Activated T-cell treated with anti-CD3 and anti-CD28 coated beads, Interleukin-2, amount 50 U/mL, for 1 hour (primary cell): ENCODE results near the gene ZNF442.
"Not testable (repeated sequence)": the region's sequence is repeated elsewhere in the genome, so short reads cannot be mapped to it uniquely, and the experiment has no call there.

Source experiments
- DNase-seq: peaks from one replicate; pipeline ENCODE4 v3.0.0-alpha.2; 2020

ZNF442 gene

GRCh38 chr19:12365236-12366162 is at the start of gene ZNF442:
ZNF442 (minus strand) TSS chr19:12365683; CDS start chr19:12363631, 2,052 bp downstream.
- peak; percentile 77 for DNase-seq

GRCh38 chr19:12411893-12412292 is 46.4 kb upstream of the ZNF442 start:
- no peak for DNase-seq

GRCh38 chr19:12400633-12401502 is 35.4 kb upstream of the ZNF442 start, which contains the start of gene ZNF799:
ZNF799 (minus strand) TSS chr19:12401271; CDS start chr19:12401070, 201 bp downstream.
- peak; percentile 81 for DNase-seq

- peak; percentile 28 for DNase-seq
Measured at GRCh38 chr19:12399901-12400632, 34.6 kb upstream of the ZNF442 start.

GRCh38 chr19:12391148-12391547 is 25.7 kb upstream of the ZNF442 start:
- DNase-seq = not testable (repeated sequence)

- not testable (repeated sequence) for DNase-seq
Measured at GRCh38 chr19:12386365-12386764, 20.9 kb upstream of the ZNF442 start.

- no peak for DNase-seq
Measured at GRCh38 chr19:12380444-12380737, 14.9 kb upstream of the ZNF442 start.

- DNase-seq = no peak
Measured at GRCh38 chr19:12379732-12380443, 14.4 kb upstream of the ZNF442 start.

GRCh38 chr19:12374026-12374425 is 8.5 kb upstream of the ZNF442 start:
- DNase-seq = no peak

- peak; percentile 20 for DNase-seq
Measured at GRCh38 chr19:12364391-12365235, 870 bp downstream of the ZNF442 start.

- not testable (repeated sequence) for DNase-seq
Measured at GRCh38 chr19:12362236-12362635, 3.2 kb downstream of the ZNF442 start.

GRCh38 chr19:12353375-12353774 is 12.1 kb downstream of the ZNF442 start:
- no peak for DNase-seq

GRCh38 chr19:12350890-12351197 is 14.6 kb downstream of the ZNF442 start:
- DNase-seq = no peak

GRCh38 chr19:12350185-12350889 is 15.1 kb downstream of the ZNF442 start:
- DNase-seq = no peak

GRCh38 chr19:12346896-12347295 is 18.6 kb downstream of the ZNF442 start:
- DNase-seq = no peak

GRCh38 chr19:12345197-12345596 is 20.3 kb downstream of the ZNF442 start:
- no peak for DNase-seq

- DNase-seq = peak; percentile 98
Measured at GRCh38 chr19:12333162-12334159, 32.0 kb downstream of the ZNF442 start, which contains the start of gene ZNF563. ZNF563 (minus strand) TSS chr19:12333633; CDS start chr19:12333482, 151 bp downstream.

GRCh38 chr19:12331211-12331941 is 34.1 kb downstream of the ZNF442 start:
- DNase-seq = peak; percentile 43

GRCh38 chr19:12330340-12330739 is 35.1 kb downstream of the ZNF442 start:
- no peak for DNase-seq
